Epidermal melanocyte (primary cell): Measurements from ENCODE around the gene ARHGEF4.

Experiments used
- DNase-seq: peaks from one replicate; pipeline ENCODE4 v3.0.0; 2011; ENCODE audit warnings: low spot score; ENCODE audit not compliant: insufficient read length

Gene ARHGEF4

DNA sequence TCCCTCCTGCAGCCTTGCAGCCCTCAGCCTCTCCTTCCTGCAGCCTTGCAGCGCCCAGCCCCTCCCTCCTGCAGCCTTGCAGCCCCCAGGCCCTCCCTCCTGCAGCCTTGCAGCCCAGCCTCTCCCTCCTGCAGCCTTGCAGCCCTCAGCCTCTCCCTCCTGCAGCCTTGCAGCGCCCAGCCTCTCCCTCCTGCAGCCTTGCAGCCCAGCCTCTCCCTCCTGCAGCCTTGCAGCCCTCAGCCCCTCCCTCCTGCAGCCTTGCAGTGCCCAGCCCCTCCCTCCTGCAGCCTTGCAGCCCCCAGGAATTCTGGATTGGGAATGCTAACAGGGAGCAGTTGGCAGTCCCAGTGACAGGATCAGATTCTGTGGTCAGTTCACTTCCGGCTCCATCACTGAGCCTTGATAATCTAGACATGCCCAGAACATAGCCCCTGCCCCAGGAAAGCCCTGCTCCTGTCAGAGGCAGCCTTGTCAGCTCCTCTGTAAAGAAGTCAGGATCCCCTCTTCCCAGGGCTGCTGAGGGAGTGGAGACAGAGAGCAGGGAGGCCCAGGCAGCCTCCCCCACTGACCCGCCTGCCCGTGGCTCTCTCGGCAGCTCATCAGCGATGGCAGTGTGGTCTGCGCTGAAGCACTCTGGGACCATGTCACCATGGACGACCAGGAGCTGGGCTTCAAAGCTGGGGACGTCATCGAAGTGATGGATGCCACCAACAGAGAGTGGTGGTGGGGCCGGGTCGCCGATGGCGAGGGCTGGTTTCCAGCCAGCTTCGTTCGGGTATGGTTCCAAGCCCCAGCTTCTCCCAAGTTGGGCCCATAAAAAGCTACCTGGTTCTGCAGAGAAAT lies 201.8 kb downstream of the ARHGEF4 start:
- peak; percentile 7 for DNase-seq

DNA sequence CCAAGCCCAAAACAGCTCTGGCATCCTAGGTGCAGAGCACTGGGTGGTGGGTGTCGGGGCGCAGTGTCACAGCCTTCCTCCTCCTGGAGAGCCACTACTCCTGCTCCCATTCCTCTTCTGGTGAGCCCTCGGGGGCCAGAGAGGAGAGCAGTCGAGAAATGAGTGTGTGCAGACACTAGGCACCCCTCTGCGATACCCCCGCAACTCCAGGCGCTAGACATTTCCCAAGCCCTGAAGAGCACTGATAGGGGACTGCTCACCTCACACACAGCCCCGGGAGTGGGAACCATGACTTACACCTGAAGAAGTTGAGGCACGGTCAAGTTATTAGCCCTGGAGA lies 202.4 kb downstream of the ARHGEF4 start:
- no peak for DNase-seq

DNA sequence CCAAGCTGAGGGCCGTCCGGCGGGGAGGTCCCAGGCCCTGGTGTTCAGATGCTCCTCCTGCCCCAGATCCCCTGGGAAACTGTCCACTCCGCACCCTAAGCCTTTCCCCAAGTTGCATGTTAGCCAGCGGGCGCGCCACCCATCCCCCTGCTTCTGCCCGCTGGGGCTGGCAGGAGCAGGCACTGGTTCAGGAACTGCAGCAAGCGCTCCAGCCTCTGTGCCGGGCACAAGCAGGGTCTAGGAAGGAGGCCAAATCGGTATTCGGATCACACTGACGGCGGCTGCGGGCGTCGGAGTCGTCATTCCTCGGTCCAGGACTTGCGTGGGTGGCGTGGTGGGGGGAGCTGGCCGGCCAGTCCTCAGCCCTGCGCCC lies 202.8 kb downstream of the ARHGEF4 start:
- no peak for DNase-seq

DNA sequence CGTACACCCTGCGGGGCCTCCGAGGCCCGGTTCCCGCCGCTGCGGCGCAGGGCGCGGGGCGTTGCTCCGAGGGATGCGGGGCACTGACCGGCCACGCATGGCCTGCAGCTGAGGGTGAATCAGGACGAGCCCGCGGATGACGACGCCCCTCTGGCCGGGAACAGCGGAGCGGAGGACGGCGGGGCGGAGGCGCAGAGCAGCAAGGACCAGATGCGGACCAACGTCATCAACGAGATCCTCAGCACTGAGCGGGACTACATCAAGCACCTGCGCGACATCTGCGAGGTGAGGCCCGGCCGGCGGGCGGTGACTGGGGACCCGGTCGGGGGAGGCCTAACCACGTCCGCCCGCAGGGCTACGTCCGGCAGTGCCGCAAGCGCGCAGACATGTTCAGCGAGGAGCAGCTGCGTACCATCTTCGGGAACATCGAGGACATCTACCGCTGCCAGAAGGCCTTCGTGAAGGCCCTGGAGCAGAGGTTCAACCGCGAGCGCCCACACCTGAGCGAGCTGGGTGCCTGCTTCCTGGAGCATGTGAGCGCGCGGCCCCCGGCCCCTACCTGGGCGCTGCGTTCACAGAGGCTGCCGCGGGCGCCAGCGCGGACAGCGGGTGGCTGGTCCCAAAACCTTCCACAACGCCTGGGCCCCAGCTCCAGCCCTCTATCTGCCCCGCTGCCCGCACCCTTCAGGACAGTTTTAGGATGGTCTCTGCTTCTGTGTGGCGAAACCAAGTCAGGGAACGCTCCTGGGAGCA lies 203.4 kb downstream of the ARHGEF4 start:
- peak; percentile 10 for DNase-seq

DNA sequence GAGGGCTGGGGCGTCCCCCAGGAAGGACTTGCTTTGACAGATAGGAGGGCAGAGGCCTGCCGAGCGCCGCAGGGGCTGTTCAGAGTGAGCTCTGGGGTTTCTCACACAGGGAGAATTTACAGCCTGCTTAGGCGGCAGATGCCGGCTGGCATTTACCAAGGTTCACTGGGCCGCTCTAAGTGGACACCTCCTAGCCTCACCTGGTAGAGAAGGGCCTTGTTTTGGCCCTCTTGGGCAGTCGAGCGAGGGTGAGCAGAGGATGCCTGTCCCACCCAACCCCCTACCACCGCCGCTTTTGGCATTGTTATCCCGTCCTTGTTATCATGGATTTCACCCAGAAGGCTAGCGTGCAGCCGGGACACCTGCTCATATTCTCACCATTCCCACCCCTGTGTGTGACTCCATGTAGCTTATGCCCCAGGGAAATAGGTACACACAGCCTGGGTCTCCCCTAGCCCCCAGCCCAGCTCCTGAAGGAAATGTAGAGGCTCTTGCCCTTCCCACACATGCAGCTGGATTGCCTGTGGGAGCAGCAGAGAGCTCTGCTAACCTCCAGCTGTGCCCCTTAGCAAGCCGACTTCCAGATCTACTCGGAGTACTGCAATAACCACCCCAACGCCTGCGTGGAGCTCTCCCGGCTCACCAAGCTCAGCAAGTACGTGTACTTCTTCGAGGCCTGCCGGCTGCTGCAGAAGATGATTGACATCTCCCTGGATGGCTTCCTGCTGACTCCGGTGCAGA lies 204.1 kb downstream of the ARHGEF4 start:
- no peak for DNase-seq

DNA sequence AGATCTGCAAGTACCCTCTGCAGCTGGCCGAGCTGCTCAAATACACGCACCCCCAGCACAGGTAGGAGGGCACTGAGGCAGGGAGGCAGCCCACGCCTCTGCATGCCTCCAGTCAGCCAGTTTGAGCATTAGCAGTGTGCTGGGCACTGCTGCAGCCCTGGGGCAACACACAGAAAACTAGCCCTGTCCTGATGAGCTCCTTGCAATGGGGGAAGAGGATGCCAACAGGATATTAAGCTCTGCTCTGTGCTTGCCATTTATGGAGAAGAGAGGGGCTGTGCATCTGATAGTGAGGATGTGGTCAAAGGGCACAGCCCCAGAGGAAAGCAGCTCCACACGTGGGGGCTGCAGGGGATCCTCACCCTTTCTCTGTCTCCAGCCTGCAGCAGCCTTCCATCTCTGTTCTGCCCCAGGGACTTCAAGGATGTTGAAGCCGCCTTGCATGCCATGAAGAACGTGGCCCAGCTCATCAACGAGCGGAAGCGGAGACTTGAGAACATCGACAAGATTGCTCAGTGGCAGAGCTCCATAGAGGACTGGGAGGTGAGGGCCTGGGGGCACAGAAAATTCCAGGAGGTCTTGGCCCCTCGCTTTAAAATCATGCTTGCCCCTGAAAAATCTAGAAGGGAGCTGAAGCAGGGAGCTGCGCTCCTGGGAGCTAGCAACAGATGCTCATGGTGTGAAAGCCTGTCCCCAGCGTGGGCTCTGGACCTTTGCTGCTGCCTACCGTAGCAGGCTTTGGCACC lies 204.9 kb downstream of the ARHGEF4 start:
- DNase-seq, result peak; percentile 9

DNA sequence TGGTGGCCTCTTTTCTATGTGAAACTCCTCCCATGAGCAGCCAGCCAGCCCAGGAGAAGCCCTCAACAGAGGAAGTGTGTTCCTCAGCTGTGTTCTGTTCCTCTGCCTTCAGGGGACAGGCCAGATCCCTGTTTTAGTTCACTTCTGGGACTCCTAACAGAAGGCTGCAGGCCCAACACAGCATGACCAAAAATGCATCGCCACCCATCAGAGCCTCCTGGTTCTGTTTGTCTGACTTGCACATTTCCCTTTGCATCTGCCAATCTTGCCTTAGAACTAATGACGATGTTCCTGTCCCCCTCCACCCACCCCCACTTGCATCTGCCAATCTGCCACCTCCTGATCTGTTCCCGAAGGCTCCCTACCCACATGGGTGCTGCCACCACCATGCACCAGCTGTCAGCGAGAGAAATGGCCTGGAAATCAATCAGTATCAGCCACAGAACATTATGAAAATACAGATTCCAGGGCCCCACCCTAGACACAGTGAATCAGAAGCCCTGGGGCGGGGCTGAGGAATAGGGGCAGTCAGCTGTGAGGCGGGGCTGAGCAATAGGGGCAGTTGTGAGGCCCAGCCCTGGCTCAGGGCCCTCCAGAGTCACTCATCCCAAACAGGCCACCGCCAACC lies 205.5 kb downstream of the ARHGEF4 start:
- peak; percentile 7 for DNase-seq

DNA sequence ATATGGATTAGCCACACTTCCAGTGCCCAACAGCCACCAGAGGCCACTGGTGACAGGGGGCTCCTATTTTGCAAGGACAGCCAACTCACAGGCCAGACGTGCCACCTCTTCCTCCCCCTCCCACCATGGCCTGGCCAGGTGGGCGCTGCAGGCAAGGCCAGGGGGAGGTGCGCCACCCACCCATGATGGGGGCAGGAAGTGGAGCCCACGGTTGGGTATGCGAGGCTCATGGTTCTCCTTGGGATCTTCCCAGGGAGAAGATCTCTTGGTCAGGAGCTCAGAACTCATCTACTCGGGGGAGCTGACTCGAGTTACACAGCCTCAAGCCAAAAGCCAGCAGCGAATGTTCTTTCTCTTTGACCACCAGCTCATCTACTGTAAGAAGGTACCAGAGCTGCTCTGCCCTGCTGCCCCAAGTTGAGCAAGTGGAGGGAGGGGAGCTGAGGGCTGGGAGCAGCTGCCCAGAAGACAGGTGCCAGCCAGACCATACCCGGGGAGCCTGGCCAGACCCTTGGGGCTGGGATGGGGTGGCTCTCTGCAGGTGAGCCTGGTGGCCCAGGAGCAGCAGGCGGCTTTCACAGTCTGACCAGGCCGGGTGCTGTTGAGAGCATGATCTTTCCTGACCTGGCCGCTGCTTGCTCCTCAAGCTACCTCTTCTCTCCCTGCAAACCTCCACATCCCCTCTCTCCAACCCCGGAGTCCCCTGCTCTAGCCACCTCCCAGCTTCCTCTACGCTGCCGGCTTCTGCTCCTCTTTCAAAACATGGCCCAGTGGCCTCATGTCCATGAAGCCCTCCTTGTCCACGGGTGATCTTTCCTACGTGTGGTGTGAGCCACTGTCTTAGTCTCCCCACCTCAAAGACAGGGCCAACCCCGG lies 206.7 kb downstream of the ARHGEF4 start:
- no peak for DNase-seq

DNA sequence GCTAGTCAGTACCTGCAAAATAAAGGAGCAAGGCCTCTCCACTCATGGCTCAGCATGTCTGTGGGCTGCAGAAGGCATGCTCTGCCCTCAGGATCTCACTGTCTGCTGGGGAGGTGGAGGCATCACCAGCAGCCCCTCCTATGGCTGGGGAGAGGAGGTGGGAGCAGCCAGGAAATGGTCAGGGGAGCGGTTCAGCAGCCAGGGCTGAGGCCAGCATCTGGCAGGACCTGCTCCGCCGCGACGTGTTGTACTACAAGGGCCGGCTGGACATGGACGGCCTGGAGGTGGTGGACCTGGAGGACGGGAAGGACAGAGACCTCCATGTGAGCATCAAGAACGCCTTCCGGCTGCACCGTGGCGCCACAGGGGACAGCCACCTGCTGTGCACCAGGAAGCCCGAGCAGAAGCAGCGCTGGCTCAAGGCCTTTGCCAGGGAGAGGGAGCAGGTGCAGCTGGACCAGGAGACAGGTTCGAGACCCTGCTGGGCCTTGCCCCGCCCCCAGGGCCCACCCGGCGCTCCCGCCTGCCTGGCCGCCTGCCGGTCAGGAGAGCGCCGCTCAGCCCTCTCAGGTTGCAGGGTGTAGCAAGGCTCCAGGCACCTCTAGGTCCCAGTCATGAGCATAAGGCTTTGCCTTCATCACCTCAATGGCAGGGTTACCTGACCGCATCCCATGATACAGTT lies 207.5 kb downstream of the ARHGEF4 start:
- DNase-seq, result peak; percentile 15

DNA sequence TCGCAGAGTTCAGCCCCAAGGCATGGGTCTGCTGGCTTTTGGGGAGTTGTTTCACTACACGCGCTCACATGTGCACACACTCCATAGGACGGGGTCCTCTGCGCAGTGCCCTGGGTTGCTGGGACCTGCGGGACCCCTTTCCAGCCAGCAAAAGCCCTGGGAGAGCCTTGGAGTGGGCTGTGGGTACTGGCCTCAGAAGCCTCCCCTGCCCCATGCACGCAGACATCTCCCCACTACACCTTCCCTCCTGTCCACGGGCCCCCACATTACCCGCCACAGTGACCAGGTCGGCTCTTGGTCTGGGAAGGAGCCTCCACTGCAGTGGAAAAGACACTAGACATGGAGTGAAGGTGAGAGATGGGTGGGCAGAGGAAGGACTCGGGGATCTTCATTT lies 208.0 kb downstream of the ARHGEF4 start:
- DNase-seq, result no peak

DNA sequence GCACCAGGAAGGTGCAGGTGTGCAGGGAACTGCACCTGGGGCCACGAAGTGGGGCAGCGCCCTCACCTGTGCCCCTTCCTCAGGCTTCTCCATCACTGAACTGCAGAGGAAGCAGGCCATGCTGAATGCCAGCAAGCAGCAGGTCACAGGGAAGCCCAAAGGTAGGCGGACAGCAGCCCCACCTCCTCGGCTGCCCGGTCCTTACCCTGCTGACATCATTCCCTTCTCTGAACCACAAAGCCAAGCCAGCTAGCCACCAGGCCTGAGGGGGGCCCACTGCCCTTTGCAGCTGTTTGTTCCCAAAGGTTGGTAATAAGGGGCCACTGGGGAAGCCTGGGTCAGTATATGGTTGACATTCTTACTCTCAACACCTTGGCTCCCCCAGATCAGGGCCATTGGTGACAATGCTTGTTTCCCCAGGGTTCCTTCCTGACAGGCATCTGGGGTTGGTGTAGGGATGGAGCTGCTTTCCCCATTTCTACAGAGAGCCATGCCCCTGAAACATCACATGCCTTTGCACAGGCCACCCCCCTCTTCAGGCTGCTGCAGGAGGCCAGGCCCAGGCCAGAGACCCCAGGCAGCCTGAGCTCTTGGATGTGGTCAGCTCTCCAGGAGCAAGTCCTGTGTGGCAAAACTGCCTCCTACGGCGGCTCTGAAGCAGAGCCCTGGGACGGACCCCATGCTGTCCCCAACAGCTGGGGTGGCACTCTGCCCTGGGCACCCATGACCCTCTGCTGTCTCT lies 208.7 kb downstream of the ARHGEF4 start:
- DNase-seq, result peak; percentile 13

DNA sequence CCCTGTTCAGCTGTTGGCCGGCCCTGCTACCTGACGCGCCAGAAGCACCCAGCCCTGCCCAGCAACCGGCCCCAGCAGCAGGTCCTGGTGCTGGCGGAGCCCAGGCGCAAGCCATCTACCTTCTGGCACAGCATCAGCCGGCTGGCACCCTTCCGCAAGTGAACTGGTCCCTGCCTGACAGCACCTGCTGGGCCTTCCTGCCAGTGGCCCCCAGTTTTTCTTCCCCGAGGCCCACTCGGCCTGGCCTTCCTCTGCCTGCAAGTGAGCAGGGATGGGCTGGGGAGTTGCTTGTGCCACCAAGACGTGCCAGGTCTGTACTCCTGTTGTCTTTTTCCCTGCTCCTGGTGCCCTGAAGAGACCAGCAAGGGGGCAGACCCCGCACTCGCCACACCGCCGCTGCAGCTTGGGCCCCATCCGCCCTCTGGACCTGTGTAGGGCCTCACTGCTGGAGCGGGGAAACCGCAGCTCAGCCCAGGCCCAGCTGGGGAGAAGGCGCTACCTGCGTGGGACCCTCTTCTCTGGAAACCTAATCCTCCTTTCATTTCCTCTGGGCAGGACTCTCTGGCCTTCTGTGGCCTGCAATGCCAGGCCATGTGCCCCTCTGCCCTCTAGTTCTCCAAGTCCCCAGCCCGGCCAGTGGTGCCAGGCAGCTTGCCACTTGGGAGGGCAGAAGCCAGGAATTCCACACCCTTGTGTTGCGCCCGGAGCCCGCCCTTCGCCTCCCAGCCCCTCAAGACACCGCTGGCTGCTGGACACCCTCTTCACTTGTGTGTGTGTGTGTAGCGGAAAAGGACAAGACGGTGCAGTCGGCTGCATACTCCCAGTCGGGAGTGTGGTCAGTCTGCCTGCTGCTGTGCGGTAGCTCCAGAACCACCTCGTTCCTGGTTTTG lies 209.6 kb downstream of the ARHGEF4 start:
- peak; percentile 8 for DNase-seq

DNA sequence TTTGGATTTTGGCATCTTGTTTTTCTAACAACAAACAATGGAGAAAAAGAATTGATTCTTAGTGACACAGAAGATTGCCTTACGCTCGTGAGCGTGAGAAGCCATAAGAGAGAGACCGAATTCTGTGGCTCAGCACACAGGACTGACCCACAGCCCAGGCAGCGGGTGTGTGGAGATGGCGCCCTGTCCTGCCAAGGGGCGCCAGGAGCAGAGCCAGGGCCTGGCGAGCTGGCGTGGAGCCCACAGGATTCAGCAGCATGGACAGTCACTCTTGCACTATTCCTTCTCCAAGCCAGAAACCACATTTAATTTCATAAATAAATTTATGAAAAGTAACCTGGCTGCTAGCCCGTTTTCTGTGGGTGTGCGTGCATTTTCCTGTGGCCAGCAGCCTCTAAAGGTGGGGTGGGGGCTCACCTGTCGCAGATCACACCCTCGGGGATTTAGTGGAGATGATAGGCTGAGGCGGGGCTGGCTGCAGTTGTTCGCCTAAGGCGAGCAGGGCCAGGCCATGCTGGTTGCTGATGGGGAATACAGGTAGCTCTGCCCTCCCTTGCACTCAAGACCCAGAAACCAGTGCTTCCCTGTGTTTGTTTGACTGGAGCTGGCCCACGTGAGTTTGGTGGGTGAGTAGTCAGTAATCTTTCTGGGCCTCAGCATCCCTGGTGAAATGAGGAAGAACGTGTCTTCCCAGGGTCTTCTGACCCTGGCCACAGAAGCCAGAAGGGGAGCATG lies 210.4 kb downstream of the ARHGEF4 start:
- DNase-seq, result peak; percentile 10

DNA sequence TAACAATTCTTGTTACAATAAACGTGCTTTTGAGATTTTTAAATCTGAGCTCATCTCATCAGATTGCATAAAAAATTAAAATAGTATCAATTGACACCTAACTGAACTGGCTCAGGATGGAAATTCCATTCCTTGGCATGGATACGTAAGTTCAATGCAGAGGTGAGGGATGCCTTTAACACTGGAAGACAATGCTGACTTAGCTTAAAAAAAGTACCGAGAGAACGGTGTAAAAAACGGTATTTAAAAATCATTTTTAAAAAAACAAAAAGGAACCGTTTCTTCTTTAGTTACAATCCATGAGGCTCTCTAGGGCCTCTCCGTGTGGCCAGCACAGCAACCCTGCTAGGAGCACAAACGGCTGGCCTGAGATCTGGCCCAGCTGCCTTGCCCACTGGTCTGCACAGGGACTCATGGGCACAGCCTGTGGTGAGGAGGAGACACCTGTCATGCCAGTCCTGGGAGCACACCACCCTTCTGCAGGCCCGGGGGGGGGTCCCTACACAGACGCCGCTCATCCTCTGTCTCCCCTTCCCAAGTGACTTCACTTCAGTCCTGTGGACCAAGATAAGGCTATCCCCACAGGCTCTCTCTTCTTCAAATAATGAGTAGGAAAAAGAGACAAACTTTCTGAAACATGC lies 211.3 kb downstream of the ARHGEF4 start:
- DNase-seq, result no peak

DNA sequence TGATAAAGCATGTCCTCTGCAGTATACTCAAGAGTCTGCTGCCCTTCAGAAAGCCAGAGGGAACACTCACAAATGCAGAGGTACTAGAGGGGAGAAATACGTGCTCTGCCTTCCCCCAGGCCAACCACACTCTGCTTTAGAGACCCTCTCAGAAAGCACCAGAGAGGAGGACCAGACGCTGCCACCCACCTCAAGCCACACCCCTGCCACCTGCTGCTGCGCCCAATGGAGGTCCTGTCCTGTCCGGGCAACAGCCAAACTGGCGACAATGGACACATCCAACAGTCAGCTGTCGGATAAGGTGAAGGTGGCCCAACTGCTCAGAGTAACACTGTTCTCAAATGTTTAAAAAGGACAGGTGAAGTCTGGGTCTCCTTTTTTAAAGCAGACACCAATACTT lies 211.9 kb downstream of the ARHGEF4 start:
- DNase-seq, result peak; percentile 11

DNA sequence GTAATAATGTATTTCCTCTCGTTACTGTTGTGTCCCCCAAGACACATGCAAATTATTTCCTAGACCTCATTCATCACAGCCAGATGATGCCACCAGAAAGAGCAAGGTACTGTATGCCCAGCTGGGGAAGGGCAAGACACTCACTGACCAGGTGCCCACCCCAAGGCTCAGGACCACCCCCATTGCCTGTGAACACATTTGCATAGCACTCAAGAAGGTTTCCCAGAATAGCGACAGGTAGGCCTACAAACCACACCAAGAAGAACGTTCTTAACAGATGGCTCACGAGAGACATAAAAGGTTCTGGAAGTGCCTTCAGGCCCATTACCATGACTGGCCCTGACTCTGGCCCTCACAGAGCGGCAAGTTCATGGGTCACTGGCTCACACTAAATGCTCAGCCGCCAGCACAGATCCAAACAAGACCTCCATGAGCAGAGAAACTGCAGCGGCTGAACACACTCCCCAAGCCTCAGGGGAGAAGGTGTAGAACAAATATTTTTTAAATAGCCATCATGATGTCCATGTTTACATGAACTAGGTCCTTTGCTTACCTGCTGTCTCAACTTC lies 212.5 kb downstream of the ARHGEF4 start:
- peak; percentile 8 for DNase-seq
